CD4-positive, alpha-beta memory T cell (primary cell): ENCODE data around the gene SLC9A5. TPM values are rescaled to one million over a fixed set of nuclear protein-coding genes. Genes with fewer than 3 reads are reported as not detected.
A peak's percentile ranks its signal among the peaks of the same experiment; 100 is the strongest.

Source experiments
- CTCF ChIA-PET: fragments of 350-600 bp; sonication (Branson Sonifier 250); formaldehyde crosslinking; loops from one replicate; lab custom pipeline; 2021; ENCODE audit warnings: inconsistent platforms; ENCODE audit not compliant: partially characterized antibody; lab: Charles Lee
- POLR2A ChIA-PET: fragments of 350-600 bp; sonication (Branson Sonifier 250); formaldehyde crosslinking; loops from one replicate; lab custom pipeline; 2021; ENCODE audit not compliant: partially characterized antibody; lab: Charles Lee
- DNase-seq, 5 donors: peaks; one replicate each; pipeline versions ENCODE4 v3.0.0 to v3.0.0-alpha.2; 2020 to 2022; ENCODE audit warnings: mixed read lengths in 1 of 5
- H3K27ac ChIP-seq: one replicate; pipeline ENCODE4 v1.7.0; 2013; ENCODE audit warnings: low read depth, low read length
- H3K27me3 ChIP-seq: 2 replicates; pipeline ENCODE4 v1.7.0; 2013; ENCODE audit warnings: mild to moderate bottlenecking, low read length, moderate library complexity; ENCODE audit not compliant: insufficient read depth
- H3K36me3 ChIP-seq: 2 replicates; pipeline ENCODE4 v1.7.0; 2013; ENCODE audit warnings: mild to moderate bottlenecking, low read length, moderate library complexity; ENCODE audit not compliant: insufficient read depth
- H3K4me1 ChIP-seq: 2 replicates; pipeline ENCODE4 v1.7.0; 2013; ENCODE audit warnings: mild to moderate bottlenecking, low read length, moderate library complexity; ENCODE audit not compliant: insufficient read depth
- H3K4me3 ChIP-seq, 2 donors: one replicate each; pipeline ENCODE4 v1.7.0; 2013; ENCODE audit warnings: low read length in 2 of 2, mild to moderate bottlenecking in 1 of 2
- H3K9me3 ChIP-seq, 2 donors: one replicate each; pipeline ENCODE4 v1.7.0; 2013; ENCODE audit warnings: low read length in 2 of 2, control low read depth in 1 of 2; ENCODE audit not compliant: control insufficient read depth in 1 of 2
- H3K27ac Mint-ChIP-seq, 7 donors: one replicate each; pipeline ENCODE4 v1.8.0; 2020 to 2021; ENCODE audit warnings: mixed read lengths in 7 of 7, mild to moderate bottlenecking in 6 of 7, inconsistent platforms in 3 of 7, moderate library complexity in 3 of 7
- H3K27me3 Mint-ChIP-seq, 2 donors: one replicate each; pipeline ENCODE4 v1.8.0; 2020 to 2021; ENCODE audit warnings: mixed read lengths in 2 of 2
- H3K36me3 Mint-ChIP-seq, 2 donors: one replicate each; pipeline ENCODE4 v1.8.0; 2020 to 2021; ENCODE audit warnings: mixed read lengths in 2 of 2, inconsistent platforms in 1 of 2, mild to moderate bottlenecking in 1 of 2
- H3K4me1 Mint-ChIP-seq, 4 donors: one replicate each; pipeline ENCODE4 v1.8.0; 2020 to 2021; ENCODE audit warnings: mixed read lengths in 4 of 4, mild to moderate bottlenecking in 1 of 4
- H3K4me3 Mint-ChIP-seq, 8 donors: one replicate each; pipeline ENCODE4 v1.8.0; 2020 to 2021; ENCODE audit warnings: mixed read lengths in 8 of 8, mild to moderate bottlenecking in 7 of 8, moderate library complexity in 6 of 8, inconsistent platforms in 3 of 8
- H3K9me3 Mint-ChIP-seq, 8 donors: one replicate each; pipeline ENCODE4 v1.8.0; 2020 to 2021; ENCODE audit warnings: mixed read lengths in 8 of 8, mild to moderate bottlenecking in 5 of 8, inconsistent platforms in 3 of 8, moderate library complexity in 1 of 8
- intact Hi-C: fragments of 100-400 bp; cut with micrococcal nuclease; formaldehyde crosslinking; loops from one replicate; pipeline ENCODE4 v1.15.1; 2023
- polyA plus RNA-seq, 2 donors: library from polyadenylated mRNA; unstranded; fragments of 300-500 nt; fragmentation: Illumina TruSeq; gene quantifications; one replicate each; pipeline ENCODE4 v1.2.3, GENCODE V29; 2021
- total RNA-seq, 2 experiments: library from RNA; stranded (reverse); gene quantifications; one replicate each; pipeline ENCODE4 v1.2.3, GENCODE V29; 2021

The SLC9A5 gene
- total and polyA plus RNA-seq, 4 experiments from 2014 or later, result 0.09 to 2.1 (median 1.7) TPM; not detected in 1

DNA sequence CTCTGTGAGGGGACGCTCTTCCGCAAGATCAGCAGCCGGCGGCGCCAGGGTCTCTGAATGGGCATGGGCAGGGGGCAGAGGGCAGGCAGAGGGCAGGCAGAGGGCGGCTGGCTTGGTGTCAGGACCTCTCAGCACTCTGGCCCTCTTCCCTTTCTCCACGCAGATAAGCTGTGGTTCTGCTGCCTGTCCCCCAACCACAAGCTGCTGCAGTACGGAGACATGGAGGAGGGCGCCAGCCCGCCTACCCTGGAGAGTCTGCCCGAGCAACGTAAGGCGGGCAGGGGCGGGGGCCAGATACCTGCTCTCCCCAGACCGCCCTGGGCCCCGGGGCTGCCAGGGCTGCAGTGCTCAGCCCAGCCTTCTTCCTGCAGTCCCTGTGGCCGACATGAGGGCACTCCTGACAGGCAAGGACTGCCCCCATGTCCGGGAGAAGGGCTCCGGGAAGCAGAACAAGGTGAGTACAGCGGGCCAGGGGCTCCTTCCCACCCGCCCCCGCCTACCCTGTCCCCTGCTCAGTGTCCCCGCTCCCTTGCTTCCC lies 45.8 kb upstream of the SLC9A5 start:
- no peak overlapping the region for H3K27ac ChIP-seq
- H3K27me3 ChIP-seq, result no peaks in the 10 kb centered on the region
- POLR2A ChIA-PET, result interaction anchor here (2.1 kb wide), 1 partner anchor 10 kb away, joined by 4 read pairs; the partner anchor contains the start of gene E2F4
- H3K36me3 ChIP-seq, result peaks cover 22% of the 10 kb centered on the region
- no peaks in the 10 kb centered on the region for H3K4me1 ChIP-seq
- peaks cover 0 to 5% (median 2%) of the 10 kb centered on the region in 4 donors for H3K4me1 Mint-ChIP-seq
- no peaks in the 10 kb centered on the region for H3K9me3 ChIP-seq
- H3K27me3 Mint-ChIP-seq, result no peaks in the 10 kb centered on the region
- CTCF ChIA-PET, result interaction anchor here (0.6 kb wide), 1 partner anchor 21 kb away, joined by 3 read pairs; no protein-coding TSS in a partner anchor
- no peak overlapping the region for H3K27ac Mint-ChIP-seq
- no peak overlapping the region for H3K4me3 Mint-ChIP-seq
- intact Hi-C loops, result no loop called here
- peaks cover 0 to 25% of the 10 kb centered on the region in 2 donors for H3K36me3 Mint-ChIP-seq
- no peak for DNase-seq
- no peak overlapping the region for H3K4me3 ChIP-seq
- H3K9me3 Mint-ChIP-seq, result no peaks in the 10 kb centered on the region

DNA sequence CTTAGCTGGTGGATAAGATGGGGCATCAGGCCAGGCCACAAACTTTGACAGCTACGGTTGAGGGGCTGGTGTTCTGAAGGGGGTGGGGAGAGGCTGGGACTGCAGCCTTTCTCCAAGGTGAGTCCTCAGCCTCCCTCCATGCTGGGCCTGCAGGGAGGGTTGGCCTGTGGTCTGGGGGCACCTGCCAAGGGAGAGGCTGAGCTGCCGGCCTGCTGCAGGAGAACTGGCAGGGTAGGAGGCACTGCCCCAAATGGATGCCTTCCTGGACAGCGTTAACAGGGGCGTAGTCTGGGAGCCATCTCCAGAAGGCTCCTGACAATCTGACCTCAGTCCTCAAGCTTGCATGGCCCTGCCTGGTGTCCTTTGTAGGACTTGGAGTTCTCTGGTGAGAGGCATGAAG lies 44.7 kb upstream of the SLC9A5 start:
- no peak overlapping the region for H3K27ac ChIP-seq
- no peak for DNase-seq
- no peaks in the 10 kb centered on the region for H3K4me1 Mint-ChIP-seq
- H3K4me3 Mint-ChIP-seq, result no peak overlapping the region
- ChIA-PET POLR2A (interaction anchor here (0.9 to 1.2 kb wide), 4 partner anchors 9 to 23 kb away, joined by 3 to 6 read pairs (median 3); partner anchors contain the start of gene TMEM208), CTCF (no interaction called here)
- H3K4me1 ChIP-seq, result no peaks in the 10 kb centered on the region
- intact Hi-C loops, result no loop called here
- no peaks in the 10 kb centered on the region for H3K27me3 ChIP-seq
- peaks cover 15% of the 10 kb centered on the region for H3K36me3 ChIP-seq
- peak overlapping the region in 1 of 7 donors; percentile 29 for H3K27ac Mint-ChIP-seq
- no peaks in the 10 kb centered on the region for H3K9me3 ChIP-seq
- no peaks in the 10 kb centered on the region for H3K27me3 Mint-ChIP-seq
- H3K4me3 ChIP-seq, result no peak overlapping the region
- H3K36me3 Mint-ChIP-seq, result peaks cover 0 to 20% of the 10 kb centered on the region in 2 donors
- H3K9me3 Mint-ChIP-seq, result no peaks in the 10 kb centered on the region

DNA sequence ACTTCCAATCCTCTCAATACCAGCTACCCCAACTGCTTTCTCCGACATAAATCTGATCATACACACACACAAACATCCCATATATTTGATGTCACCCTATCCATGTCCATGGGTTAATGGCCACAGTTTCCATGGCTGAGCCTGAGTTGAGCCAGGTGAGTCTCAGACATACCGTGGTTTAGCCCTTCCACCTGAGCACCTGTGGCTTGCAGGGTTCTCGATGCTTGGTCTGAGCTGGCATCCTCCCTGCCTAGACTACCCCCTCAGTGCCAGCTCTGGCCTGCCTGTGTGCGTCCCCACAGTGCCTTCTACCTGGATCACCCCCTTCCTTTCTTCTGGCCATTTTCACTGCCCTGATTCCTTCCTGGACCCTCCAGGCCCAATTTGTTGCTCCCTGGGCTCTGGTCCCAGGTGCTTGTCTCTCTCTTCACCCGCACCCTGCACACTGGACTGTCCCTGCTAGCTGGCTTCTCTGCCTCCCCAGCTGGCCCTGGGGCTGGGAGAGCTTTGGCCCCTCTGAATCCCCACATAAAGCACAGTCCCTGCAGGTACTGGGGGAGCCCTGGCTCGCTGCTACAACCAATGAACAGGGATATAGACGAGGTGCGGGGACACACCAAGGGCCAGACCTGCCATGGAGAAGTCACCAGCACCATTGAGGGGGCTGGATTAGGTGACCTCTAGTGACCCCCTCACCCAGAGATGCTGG lies 42.5 kb upstream of the SLC9A5 start:
- Mint-ChIP-seq H3K9me3 (no peaks in the 10 kb centered on the region), H3K4me1 (no peaks in the 10 kb centered on the region), H3K36me3 (peaks cover 0 to 8% of the 10 kb centered on the region in 2 donors), H3K4me3 (peak overlapping the region in 1 of 8 donors; percentile 26), H3K27me3 (no peaks in the 10 kb centered on the region), H3K27ac (peak overlapping the region in 6 of 7 donors; percentile 29 to 80 (median 61))
- CTCF ChIA-PET, result no interaction called here
- POLR2A ChIA-PET, result no interaction called here
- intact Hi-C loops, result no loop called here
- DNase-seq, result no peak
- Histone ChIP-seq H3K4me3 (no peak overlapping the region), H3K9me3 (no peaks in the 10 kb centered on the region), H3K36me3 (peaks cover 10% of the 10 kb centered on the region), H3K27ac (no peak overlapping the region), H3K27me3 (no peaks in the 10 kb centered on the region), H3K4me1 (no peaks in the 10 kb centered on the region)

DNA sequence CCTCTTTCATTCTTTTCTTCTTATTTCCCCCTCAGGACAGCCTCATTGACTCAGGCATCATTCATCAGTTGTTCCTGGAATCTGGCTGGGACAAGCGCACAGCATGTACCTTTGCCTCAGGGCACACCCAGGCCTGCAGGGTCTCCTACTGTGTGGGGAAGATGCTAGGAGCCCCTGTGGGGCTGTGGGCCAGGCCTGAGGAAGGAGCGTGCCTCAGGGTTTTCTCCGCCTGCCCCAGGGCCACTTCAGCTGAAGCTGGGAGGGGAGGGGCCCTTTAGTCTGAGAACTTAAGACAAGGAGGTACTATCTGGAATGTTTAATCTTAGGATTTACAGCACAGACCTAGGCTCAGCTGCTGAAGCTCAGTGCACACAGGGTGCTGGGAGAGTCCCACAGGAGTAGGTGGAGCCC lies 41.9 kb upstream of the SLC9A5 start:
- CTCF ChIA-PET, result no interaction called here
- H3K4me3 ChIP-seq, result no peak overlapping the region
- no peak for DNase-seq
- H3K9me3 ChIP-seq, result no peaks in the 10 kb centered on the region
- peaks cover 0 to 10% of the 10 kb centered on the region in 2 donors for H3K36me3 Mint-ChIP-seq
- H3K4me3 Mint-ChIP-seq, result no peak overlapping the region
- H3K27me3 ChIP-seq, result no peaks in the 10 kb centered on the region
- no peaks in the 10 kb centered on the region for H3K4me1 Mint-ChIP-seq
- POLR2A ChIA-PET, result interaction anchor here (1.5 kb wide), 1 partner anchor 20 kb away, joined by 5 read pairs; the partner anchor contains the start of gene TMEM208
- peak overlapping the region in 3 of 7 donors; percentile 56 to 75 (median 60) for H3K27ac Mint-ChIP-seq
- H3K4me1 ChIP-seq, result no peaks in the 10 kb centered on the region
- intact Hi-C loops, result no loop called here
- H3K27ac ChIP-seq, result no peak overlapping the region
- no peaks in the 10 kb centered on the region for H3K9me3 Mint-ChIP-seq
- H3K36me3 ChIP-seq, result peaks cover 4% of the 10 kb centered on the region
- H3K27me3 Mint-ChIP-seq, result no peaks in the 10 kb centered on the region

DNA sequence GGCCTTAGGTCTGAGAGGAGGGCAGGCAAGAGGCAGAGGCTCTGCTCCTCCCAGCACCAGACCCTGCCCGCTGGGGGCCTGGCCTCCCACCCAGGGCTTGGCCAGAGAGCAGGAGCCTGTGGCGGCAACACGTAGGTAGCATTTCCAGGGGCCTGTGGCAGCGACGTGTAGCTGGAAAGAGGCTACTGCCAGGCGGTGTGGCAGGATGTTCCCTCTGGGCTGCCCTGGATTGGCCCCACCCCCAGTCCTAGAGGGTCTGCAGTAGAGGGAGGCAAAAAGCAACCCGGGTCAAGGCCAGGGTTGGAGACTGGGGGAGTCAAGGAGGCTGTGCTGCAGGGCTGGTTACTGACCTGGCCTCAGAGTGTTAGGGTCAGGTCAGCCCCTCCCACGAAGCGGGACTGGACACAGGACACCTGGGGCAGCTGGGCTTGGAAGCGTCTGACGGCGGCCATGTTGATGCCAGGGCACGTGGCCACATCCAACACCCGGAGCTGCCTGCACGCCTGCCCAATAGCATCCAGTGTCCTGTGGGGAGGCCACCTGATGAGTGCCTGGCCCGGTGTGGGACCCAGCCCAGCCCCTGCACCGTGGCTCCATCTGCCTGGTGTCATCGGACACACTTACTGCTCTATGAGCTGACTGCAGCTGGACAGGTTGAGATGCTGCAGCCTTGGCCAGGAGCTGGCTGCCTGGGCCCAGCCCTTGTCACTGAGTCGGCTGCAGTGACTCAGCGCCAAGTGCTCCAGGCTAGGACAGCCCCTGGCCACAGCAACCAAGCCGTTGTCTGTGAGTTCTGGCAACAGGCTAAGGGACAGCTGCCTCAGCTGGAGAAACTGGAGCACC lies 41.3 kb upstream of the SLC9A5 start:
- CTCF ChIA-PET, result no interaction called here
- H3K27ac ChIP-seq, result no peak overlapping the region
- no peaks in the 10 kb centered on the region for H3K27me3 ChIP-seq
- peak in 1 of 5 donors; percentile 11 for DNase-seq
- POLR2A ChIA-PET, result interaction anchor here (1.5 to 1.6 kb wide), 2 partner anchors 8 to 19 kb away, joined by 3 to 5 read pairs; partner anchors contain the start of gene TMEM208
- intact Hi-C loops, result no loop called here
- H3K36me3 ChIP-seq, result peaks cover 2% of the 10 kb centered on the region
- Mint-ChIP-seq H3K4me3 (no peak overlapping the region), H3K4me1 (no peaks in the 10 kb centered on the region), H3K27me3 (no peaks in the 10 kb centered on the region), H3K36me3 (peaks cover 0 to 8% of the 10 kb centered on the region in 2 donors), H3K27ac (no peak overlapping the region), H3K9me3 (no peaks in the 10 kb centered on the region)
- no peaks in the 10 kb centered on the region for H3K4me1 ChIP-seq
- H3K9me3 ChIP-seq, result no peaks in the 10 kb centered on the region
- H3K4me3 ChIP-seq, result no peak overlapping the region

DNA sequence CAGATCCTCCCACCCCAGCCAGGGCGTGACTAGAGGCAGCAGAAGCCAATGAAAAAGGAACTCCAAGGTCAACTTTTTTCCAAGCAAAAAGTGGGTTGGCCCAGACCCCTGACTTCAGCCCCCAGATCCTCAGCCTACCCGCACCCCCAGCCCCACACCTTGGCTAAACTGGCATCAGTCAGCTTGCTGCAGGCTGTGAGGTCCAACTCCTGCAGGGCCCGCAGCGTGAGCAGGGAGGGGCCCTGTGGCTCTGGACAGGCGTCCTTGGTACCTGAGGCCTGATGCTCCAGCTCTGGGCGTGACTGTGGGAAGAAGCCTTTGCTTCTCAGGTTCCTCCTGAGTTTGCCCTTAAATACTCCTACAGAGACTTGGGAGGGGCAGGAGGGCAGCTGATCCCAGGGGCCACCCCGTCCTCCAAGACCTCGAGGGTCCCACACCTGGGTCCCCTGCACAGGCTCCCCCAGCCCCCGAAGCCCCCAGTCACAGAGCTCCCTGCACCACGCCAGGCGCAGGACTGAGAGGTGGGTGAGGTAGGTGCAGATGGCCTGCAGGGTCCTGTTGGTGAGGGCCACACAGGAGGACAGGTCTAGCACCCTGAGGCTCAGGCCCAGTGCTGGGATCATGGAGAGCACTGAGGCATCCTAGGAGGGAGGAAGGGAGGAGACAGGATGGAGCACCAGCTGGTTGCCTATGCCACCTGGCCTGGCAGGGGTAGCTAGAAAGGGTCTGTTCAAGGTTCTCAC lies 40.5 kb upstream of the SLC9A5 start:
- Mint-ChIP-seq H3K27ac (no peak overlapping the region), H3K27me3 (no peaks in the 10 kb centered on the region), H3K4me3 (no peak overlapping the region), H3K36me3 (peaks cover 0 to 5% of the 10 kb centered on the region in 2 donors), H3K9me3 (no peaks in the 10 kb centered on the region), H3K4me1 (no peaks in the 10 kb centered on the region)
- Histone ChIP-seq H3K4me1 (no peaks in the 10 kb centered on the region), H3K9me3 (no peaks in the 10 kb centered on the region), H3K4me3 (no peak overlapping the region), H3K27ac (no peak overlapping the region), H3K27me3 (no peaks in the 10 kb centered on the region), H3K36me3 (no peaks in the 10 kb centered on the region)
- DNase-seq, result no peak
- CTCF ChIA-PET, result interaction anchor here (0.9 to 1.3 kb wide), 3 partner anchors 10 to 23 kb away, joined by 3 to 4 read pairs (median 3); partner anchors contain the start of gene TMEM208
- intact Hi-C loops, result no loop called here
- POLR2A ChIA-PET, result interaction anchor here (0.7 to 1.6 kb wide), 3 partner anchors 9 to 19 kb away, joined by 3 to 5 read pairs (median 3); partner anchors contain the start of gene TMEM208
